HG03108 (cell line): ENCODE measurements around the gene DEAF1.

Experiments used
- ATAC-seq: cut with Tn5 transposase; IDR thresholded peaks from one replicate; pipeline ENCODE4 v1.9.1; 2021; ENCODE audit warnings: moderate library complexity; ENCODE audit not compliant: unreplicated experiment

Gene DEAF1

DNA sequence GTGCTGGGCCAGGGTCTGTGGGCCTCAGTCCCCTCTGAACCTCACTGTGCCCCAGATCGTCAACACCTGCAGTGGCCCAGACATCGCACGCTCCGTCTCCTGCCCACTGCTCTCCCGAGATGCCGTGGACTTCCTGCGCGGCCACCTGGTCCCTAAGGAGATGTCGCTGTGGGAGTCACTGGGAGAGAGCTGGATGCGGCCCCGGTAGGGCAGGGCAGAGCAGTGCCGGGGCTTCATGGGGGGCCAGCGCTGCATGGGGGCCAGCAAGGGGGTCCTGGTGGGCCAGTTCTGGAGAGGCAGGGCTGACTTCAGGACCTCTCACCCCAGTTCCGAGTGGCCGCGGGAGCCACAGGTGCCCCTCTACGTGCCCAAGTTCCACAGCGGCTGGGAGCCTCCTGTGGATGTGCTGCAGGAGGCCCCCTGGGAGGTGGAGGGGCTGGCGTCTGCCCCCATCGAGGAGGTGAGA, 27.4 kb upstream of the DEAF1 start:
- no peak for ATAC-seq

DNA sequence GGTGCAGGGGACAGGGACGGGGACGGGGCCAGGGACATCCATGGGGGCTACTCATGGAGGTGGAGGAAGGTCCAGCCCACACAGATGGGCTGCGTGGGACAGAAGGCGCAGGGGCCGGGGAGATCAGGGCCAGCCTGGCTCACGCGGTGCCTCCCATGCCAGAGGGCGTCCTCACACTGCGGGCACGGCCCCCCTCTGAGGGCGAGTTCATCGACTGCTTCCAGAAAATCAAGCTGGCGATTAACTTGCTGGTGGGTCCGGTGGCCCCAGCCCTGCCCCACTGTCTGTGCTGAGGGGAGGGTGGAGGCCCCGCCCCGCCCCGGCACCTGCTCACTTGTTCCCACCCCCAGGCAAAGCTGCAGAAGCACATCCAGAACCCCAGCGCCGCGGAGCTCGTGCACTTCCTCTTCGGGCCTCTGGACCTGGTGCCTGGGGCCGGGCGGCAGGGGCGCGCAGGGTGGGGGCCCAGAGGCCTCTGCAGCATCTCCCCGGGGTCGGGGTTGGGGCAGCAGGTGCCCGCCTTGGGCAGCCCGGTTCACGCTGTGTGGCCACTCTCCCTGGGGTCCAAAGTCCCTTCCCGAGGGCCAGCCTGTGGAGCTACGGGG, 26.8 kb upstream of the DEAF1 start:
- ATAC-seq, result no peak

DNA sequence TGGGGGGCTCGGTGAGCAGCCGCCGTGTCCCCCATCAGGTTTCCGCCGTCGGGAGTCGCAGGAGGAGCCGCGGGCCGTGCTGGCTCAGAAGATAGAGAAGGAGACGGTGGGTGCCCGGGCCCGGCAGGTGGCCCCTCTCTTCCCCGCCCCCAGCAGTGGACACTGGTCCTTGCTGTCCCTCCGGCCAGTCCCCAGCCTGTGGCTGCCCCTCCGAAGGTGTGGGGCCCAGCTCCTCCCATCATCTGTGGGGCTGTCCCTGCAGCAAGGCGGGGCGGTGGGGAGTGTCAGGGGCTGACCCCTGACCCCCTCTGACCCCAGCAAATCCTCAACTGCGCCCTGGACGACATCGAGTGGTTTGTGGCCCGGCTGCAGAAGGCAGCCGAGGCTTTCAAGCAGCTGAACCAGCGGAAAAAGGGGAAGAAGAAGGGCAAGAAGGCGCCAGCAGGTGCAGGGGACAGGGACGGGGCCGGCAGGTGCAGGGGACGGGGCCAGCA, 26.3 kb upstream of the DEAF1 start:
- no peak for ATAC-seq

DNA sequence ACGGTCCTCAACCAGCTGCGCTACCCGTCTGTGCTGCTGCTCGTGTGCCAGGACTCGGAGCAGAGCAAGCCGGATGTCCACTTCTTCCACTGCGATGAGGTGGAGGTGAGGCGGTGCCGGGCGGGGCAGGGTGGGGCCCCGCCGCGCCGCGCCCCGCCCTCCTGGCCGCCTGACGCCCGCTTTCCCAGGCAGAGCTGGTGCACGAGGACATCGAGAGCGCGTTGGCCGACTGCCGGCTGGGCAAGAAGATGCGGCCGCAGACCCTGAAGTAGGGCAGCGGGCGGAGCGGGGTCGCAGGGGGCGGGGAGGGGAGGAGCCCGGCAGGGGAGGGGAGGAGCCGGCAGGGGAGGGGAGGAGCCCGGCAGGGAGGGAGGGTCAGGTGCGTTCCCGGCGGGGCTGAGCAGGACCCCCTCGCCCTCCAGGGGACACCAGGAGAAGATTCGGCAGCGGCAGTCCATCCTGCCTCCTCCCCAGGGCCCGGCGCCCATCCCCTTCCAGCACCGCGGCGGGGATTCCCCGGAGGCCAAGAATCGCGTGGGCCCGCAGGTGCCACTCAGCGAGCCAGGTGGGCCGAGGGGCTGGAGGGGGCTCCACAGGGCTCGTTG, 25.7 kb upstream of the DEAF1 start:
- no peak for ATAC-seq

DNA sequence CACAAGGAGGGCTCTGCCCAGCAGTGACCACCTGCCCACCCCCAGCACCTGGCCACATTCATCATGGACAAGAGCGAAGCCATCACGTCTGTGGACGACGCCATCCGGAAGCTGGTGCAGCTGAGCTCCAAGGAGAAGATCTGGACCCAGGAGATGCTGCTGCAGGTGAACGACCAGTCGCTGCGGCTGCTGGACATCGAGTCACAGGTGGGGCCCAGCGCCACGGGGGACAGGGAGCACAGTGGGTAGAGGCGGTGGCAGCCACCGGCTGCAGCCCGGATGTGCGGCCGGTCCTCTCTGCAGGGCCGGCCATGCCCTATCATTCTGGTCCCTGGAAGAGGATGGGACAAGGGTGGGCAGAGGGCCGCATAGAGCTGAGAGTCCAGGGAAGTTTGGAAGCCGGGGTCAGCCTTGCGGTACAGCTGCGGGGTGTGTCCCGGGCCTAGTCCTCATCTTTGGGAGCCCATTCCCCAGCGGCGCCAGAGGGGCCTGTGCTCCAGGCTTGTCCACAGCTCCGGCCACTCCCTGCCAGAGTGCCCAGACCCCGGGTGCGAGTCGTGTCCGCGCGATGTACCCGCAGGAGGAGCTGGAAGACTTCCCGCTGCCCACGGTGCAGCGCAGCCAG, 25.1 kb upstream of the DEAF1 start:
- ATAC-seq, result no peak

DNA sequence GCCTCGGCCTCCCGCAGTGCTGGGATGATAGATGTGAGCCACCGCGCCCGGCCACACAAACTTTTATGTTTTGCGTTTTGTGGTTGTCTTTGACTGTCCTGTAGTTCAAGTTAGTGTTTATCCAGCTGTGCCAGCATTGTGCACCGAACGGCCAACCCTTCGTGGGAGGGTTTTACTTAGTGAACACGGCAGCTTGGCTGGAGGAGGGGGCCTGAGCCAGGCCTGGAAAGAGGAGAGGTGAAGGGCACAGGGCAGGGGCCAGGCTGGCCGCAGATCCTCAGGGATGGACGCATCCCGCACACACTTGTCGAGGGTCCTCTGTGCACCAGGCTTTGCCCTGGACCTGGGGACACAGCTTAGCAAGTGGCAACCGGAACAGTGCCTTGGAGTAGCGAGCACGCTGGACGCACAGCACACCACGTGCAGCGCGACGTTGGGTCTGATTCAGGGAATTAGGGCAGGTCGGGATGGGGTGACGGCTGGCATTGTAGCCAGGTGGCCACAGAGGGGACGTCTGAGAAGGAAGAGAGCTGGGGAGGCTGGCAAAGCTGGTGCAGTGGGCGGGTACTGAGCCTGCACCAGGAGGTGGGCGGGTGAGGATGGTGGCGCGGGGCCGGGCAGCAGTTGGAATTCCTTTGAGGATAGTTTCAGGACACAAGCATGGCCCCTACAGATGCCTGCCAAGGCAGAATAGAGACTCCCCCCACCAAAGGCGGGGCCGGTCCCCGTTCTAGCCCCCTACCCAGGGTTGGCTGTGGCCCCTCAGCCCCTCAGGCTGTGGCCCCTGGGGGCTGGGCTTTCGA, 24.4 kb upstream of the DEAF1 start:
- ATAC-seq, result no peak

DNA sequence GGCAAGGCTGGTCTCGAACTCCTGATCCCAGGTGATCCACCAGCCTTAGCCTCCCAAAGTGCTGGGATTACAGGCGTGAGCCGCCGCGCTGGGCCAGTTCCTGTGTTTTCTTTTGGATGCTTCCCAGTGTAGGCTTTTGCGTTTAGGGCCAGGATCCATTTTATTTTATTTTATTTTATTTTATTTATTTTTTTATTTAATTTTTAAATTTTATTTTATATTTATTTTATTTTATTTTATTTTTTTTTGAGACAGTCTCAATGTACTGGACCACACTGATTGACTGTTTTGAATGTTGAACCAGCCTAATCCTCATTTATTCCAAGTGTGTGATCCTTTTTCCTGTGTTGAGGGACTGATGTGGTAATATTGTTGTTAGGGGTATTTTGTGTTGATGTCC, 19.4 kb upstream of the DEAF1 start:
- no peak for ATAC-seq

DNA sequence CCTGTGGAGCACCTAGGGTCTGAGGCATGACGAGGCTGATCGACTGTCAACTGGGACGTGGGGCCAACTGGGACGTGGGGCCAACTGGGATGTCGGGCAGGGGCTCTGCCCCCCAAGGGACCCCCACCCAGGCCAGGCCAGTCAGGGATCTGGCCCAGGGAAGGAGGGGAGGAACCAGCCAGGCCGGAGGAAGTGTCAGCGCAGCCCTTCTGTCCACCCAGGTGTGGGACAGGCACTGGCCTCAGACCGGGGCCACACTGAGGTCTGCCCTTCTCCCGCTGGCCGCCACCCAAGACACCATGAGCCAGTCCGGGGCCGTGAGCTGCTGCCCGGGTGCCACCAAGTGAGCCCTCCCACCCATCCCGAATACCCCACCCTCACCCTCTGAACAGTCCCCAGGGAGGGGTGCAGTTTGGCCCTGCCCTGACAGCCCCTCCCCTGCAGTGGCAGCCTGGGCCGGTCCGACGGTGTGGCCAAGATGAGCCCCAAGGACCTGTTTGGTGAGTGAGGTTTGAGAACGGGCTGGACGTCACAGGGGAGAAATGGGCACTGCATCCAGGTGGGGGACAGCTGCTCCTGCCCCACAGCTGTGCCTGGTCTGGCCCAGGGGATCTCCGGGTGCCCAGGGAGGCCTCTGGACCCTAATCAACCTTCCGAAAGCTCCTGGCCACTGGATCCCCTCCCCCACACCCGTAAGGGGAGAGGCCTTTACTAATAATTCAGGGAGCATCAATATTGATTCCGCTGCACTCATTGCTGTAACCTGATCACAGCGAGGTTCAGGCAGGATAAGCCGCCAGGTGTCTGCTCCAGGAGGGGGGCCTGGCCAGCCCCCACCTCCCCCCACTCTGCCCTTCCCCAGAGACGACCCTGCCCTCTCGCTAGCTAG, 14.3 kb upstream of the DEAF1 start:
- no peak for ATAC-seq

DNA sequence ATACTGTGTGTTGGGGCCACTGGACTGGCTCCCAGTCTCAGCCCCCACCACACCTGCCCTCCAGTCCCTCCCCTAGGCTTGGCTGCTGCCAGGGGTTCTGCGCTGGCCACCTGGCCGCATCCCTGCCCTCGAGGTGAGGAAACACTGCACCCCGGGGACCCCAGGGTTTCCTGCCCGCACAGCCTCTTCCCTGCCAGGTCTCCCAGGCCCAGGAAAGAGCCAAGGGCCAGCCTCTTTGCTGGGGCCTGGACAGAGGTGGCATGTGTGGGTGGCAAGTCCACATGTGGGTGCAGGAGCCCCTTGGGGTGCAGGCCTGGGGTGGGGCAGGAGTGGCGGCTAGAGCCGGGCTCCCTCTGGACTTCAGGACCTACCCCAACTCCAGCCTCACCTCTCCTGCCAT, 13.5 kb upstream of the DEAF1 start:
- no peak for ATAC-seq

DNA sequence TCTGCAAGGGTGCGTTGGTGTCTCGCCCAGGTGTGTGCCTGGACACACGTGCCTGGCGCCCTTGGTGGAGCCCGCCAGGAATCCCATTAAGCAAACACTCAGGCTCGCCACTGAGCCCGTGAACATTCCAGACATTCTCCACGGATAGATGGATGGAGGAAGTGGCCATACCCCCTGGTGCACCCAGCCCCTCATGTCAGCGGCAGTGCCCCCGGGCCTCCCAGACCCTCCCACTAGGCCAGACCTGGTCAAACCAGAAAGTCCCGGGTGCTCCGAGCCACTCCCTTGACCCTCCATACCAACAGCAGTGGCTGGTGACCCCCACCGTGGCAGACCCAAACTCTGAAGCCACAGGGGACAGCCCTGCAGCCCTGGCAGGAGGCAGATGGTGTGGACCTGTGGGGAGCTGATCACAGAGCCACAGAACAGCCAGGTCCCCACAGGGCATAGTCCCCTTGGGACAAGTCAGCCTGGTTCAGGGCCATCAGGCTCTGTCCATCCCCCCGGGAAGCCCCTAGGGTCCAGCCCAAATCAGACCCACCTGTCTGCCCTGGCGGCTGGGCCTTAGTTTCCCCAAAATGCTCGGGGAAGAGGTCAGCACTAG, 12.9 kb upstream of the DEAF1 start:
- ATAC-seq, result no peak

DNA sequence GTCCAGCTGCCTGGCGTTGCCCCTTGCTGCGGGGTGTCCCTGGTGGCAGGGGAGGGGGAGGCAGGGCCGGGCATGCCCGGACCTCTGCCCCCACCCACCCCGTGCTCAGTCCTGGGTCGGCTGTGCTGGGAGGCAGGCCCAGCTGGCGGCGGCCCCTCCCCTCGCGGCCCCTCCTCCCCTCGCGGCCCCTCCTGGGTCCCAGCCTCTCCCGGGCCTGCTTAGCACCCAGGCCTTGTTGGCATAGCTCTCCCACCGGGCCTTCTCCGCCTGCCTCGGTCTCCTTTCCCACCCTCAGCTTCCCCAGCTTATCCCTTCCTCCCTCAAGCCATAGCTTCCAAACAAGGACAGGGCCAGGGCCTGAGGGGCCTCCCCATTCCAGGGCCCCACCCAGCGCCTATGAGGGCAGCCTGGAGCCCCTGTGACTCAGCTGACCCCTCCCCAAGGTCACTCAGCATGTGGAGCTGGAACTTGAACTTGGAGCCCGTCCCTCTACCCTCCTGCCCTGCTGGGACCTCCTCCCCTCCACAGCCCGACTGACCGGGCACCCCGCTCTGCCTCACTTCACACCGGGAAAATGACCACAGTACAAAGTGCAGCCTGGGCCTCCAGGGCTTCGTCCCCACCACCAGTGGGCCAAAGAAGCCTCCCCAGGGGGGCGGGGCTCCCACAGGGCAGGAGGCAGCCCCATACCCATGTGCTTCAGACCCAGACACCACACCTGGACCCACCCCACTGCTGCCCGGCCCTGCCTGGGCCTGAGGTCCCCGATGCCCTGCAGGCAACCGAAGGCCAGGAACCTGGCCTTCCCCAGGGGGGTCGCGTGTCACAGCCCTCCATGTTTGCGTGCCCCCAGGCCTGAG, 12.2 kb upstream of the DEAF1 start:
- no peak for ATAC-seq

DNA sequence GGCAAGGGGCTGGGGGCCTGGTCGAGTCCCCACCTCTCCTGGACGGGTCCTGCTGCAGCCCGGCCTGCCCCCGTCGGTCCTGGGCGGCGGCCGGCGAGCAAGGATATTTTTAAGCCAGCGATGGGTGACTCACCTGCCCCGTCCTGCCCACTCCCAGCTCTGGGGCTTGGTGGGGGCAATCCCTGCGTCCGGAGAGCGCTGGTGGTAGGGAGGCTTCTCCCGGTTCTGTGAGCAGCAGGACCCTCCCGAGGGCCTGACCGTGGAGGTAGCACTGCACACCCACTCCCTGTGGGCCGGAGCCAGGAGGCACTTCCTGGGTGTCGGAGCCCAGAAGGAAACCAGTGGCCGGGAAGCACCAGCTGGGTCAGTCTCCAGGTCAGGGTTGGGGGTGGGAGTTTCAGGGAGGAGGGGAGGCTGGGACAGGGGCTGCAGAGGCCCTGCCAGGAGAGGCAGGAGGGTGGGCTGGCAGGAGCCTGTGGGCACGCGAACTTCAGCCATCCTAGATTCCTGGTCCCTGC, 11.5 kb upstream of the DEAF1 start:
- no peak for ATAC-seq

DNA sequence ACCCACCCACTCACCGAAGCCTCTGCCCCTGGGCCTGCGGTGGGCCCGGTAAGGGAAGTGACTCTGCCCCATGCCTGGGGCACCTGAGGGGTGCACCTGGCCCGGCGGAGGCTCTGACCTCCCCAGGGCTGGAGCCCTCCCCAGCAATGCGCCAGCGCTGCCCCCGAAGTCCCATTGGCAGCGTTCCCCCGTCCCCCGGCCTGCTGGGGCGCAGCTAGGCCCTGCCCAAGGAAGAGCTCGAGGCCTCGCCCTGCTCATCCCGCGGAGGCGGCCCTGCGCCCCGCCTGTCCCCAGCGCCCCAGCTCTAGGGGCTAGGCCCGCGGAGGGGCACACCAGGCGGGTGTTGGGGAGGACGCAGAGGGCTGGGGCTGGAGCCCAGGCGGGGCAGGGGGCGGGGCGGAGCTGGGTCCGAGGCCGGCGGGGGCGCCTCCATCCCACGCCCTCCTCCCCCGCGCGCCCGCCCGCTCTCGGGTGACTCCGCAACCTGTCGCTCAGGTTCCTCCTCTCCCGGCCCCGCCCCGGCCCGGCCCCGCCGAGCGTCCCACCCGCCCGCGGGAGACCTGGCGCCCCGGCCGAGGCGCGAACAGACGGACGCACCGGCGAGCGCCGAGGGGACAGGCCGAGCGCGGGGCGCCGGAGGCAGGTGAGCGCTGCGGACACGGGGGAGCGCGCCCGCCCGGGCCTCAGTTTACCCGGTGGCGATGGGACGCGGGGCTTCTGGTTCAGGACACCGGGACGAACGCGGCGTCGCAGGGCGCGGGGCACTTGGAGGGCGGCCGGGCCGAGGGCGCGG, 10.8 kb upstream of the DEAF1 start, which contains the start of gene EPS8L2:
Gene EPS8L2 (plus strand): TSS at position 586 of the 793 bp plus-strand sequence. CDS start 3,177 bp downstream, outside the sequence.
- ATAC-seq, result no peak

DNA sequence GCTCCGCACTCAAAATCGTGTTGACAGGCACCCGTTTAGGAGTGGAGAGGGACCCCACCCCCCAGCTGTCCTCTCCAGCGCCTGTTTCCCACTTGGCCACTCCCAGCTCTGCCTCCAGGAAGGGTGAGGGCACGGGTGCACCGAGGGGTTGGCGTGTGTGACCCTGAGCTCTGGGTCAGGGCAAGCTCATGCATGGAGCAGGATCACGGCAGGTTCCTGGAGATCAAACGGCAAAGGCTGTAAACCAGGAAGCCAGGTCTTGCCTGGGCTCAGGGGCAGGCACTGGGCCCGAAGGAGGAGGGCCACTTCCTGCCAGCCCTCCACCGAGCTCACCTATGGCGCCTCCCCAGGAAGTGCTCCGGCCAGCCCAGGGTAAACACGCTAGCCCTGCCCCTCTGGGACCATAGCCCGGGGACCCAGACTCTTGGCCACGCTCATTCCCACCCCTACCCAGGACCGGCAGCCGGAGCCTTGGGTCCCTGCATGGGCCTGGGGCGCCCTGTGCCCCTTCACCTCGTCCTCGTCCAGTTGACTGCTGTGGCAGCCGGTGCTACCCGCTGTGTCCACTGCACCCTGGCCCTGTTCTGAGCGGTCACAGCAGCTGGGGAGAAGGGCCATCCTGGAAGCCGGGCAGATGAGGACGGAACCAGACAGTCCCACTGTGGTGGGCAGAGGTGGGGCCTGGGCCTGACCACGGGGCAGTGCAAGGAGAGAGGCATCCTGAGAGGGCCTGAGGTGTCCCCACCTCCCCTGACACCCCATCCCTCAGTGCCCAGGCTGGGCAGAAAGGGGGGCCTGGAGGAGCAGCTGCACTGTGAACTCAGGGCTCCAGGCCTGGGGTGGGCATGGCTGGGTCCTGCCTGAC, 10.0 kb upstream of the DEAF1 start:
- no peak for ATAC-seq

DNA sequence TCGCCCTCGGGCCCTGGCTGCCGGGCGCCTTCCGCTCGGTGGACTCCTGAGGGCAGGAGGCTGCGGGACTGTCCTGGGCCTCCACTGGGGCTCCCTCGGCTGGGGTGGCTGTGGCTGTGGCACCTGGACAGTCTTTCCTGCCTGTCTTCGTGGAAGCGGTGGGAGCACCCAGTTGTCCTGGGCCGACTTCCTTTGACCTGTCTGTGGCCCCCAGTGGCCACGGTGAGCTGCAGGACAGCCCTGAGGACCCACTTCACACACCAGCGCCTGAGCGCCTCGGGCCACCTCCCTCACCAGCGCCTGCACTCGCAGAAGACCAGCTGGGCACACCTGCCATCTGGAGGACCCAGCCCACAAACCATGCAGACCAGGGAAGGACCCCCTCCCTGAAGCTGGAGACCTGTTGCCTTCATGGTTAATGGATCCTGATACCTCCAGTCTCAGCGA, 9.2 kb upstream of the DEAF1 start:
- no peak for ATAC-seq

DNA sequence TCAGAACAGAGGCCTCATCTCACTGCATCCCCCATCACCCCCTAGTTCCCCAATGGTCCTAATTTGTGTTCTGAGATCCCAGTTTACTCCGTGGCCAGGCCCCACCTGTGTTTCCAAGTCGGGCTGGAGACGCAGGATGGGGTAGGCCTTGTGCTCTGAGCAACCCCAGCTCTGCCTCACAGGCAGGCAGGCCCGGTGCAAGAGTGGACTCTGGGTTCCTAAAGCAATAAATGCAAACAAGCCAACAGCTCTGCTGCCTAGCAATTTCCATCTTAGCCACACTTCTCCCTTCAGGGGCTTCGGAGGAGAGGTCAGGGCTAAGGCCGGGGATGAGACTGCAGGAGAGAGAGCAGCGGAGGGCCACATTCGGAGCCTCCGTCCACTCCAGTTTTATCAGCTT, 8.5 kb upstream of the DEAF1 start:
- ATAC-seq, result no peak
